ENCODE results near the gene B3GAT3. TPM values are rescaled to one million over a fixed set of nuclear protein-coding genes. Genes with fewer than 3 reads are reported as not detected.

Gene B3GAT3
- total RNA-seq, 1 donor from 2014 or later: 56.6 TPM

DNA sequence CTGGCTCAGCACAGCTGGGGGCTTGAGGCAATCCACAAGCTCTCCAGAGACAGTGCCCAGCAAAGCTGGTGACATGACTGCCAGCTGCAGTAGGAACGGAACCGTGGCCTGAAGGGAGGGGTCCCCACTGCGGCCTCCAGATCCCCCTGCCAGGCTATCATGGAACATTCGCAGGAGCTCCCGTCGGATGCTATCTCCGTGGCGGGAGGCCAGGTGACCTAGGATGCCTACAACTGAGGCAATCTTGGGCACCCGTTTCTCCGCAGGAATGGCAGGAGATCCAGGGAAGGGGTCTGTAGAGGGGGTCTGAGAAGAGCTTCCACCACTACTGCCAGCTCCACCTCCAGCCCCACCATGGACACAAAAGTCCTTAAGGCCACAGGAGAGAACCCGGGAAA lies 27.2 kb upstream of the B3GAT3 start:
- TF ChIP-seq, protein P1, sequence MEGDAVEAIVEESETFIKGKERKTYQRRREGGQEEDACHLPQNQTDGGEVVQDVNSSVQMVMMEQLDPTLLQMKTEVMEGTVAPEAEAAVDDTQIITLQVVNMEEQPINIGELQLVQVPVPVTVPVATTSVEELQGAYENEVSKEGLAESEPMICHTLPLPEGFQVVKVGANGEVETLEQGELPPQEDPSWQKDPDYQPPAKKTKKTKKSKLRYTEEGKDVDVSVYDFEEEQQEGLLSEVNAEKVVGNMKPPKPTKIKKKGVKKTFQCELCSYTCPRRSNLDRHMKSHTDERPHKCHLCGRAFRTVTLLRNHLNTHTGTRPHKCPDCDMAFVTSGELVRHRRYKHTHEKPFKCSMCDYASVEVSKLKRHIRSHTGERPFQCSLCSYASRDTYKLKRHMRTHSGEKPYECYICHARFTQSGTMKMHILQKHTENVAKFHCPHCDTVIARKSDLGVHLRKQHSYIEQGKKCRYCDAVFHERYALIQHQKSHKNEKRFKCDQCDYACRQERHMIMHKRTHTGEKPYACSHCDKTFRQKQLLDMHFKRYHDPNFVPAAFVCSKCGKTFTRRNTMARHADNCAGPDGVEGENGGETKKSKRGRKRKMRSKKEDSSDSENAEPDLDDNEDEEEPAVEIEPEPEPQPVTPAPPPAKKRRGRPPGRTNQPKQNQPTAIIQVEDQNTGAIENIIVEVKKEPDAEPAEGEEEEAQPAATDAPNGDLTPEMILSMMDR (IDR thresholded peaks at IDR 0.05): no peak
- no peaks in the 10 kb centered on the region for H3K9me3 Mint-ChIP-seq
- POLR2A ChIA-PET: interaction anchor here (0.5 to 5.8 kb wide), 6 partner anchors 16 to 183 kb away, joined by 3 to 130 read pairs (median 10); partner anchors contain the start of genes C11orf98, CSKMT, LBHD1 and STX5
- no peak overlapping the region for H3K4me3 Mint-ChIP-seq
- CTCF ChIA-PET: interaction anchor here (1.2 kb wide), 1 partner anchor 26 kb away, joined by 3 read pairs; no protein-coding TSS in a partner anchor
- peaks cover 34% of the 10 kb centered on the region for H3K36me3 Mint-ChIP-seq (ENCODE audit: low read depth)
- H3K27ac Mint-ChIP-seq: no peak overlapping the region
- no peak for DNase-seq
- intact Hi-C loops (cut with micrococcal nuclease): no loop called here
- H3K27me3 Mint-ChIP-seq: no peaks in the 10 kb centered on the region
- peaks cover 46% of the 10 kb centered on the region for H3K4me1 Mint-ChIP-seq
- no peak for ATAC-seq (ENCODE audit: low read depth)

GRCh38 chr11:62648185-62648966 lies 26.6 kb upstream of the B3GAT3 start:
- no peaks in the 10 kb centered on the region for H3K9me3 Mint-ChIP-seq
- ATAC-seq (ENCODE audit: low read depth): no peak

DNA sequence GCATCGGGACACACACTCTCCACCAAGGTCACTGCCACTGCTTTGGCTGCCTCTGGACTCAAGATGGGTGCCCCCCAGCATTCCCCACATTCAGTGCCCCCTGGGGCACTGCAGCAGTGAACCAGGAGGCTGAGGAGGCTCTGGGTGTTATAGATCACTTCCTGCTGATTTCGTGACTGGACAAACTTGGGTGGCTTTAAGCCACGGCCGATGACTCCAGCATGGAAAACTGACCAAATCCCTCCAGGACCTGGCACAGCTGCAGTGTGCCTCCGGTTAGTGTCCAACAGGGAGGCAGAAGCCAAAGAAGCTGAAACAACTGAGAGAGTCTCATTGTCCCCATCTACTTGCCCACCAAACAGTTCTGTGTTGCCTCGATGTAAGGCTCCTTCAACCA lies 25.8 kb upstream of the B3GAT3 start:
- no peak overlapping the region for H3K4me3 Mint-ChIP-seq
- no peak overlapping the region for H3K27ac Mint-ChIP-seq
- TF ChIP-seq, protein P1 (IDR thresholded peaks at IDR 0.05): no peak
- DNase-seq: no peak
- no peaks in the 10 kb centered on the region for H3K9me3 Mint-ChIP-seq
- intact Hi-C loops (cut with micrococcal nuclease): loop anchor here (2.0 kb wide), 2 partner anchors 17 to 35 kb away; partner anchors contain the start of genes C11orf98, CSKMT, EML3 and ROM1
- no peaks in the 10 kb centered on the region for H3K27me3 Mint-ChIP-seq
- H3K36me3 Mint-ChIP-seq (ENCODE audit: low read depth): peaks cover 38% of the 10 kb centered on the region
- CTCF ChIA-PET: no interaction called here
- ATAC-seq (ENCODE audit: low read depth): no peak
- peaks cover 39% of the 10 kb centered on the region for H3K4me1 Mint-ChIP-seq
- POLR2A ChIA-PET: interaction anchor here (0.6 to 5.8 kb wide), 7 partner anchors 10 to 203 kb away, joined by 3 to 130 read pairs (median 9); partner anchors contain the start of genes C11orf98, CSKMT, LBHD1 and TUT1

More at GRCh38 chr11:62648185-62648966, 26.6 kb upstream of the B3GAT3 start:
- Mint-ChIP-seq H3K27ac (no peak overlapping the region), H3K4me1 (peaks cover 43% of the 10 kb centered on the region), H3K4me3 (no peak overlapping the region), H3K27me3 (no peaks in the 10 kb centered on the region), H3K36me3 (ENCODE audit: low read depth) (peaks cover 34% of the 10 kb centered on the region)
- CTCF ChIA-PET: interaction anchor here (1.2 kb wide), 1 partner anchor 27 kb away, joined by 3 read pairs; no protein-coding TSS in a partner anchor
- intact Hi-C loops (cut with micrococcal nuclease): no loop called here
- TF ChIP-seq, protein P1 (IDR thresholded peaks at IDR 0.05): no peak
- POLR2A ChIA-PET: interaction anchor here (0.6 to 5.8 kb wide), 8 partner anchors 10 to 203 kb away, joined by 3 to 130 read pairs (median 9); partner anchors contain the start of genes C11orf98, CSKMT, LBHD1 and STX5
- no peak for DNase-seq

GRCh38 chr11:62646825-62647608 lies 25.2 kb upstream of the B3GAT3 start:
- Mint-ChIP-seq H3K27ac (peak overlapping the region; percentile 86), H3K4me1 (peaks cover 34% of the 10 kb centered on the region), H3K36me3 (ENCODE audit: low read depth) (peaks cover 36% of the 10 kb centered on the region), H3K9me3 (no peaks in the 10 kb centered on the region), H3K27me3 (no peaks in the 10 kb centered on the region), H3K4me3 (peak overlapping the region; percentile 93)
- TF ChIP-seq, protein P1 (IDR thresholded peaks at IDR 0.05): no peak
- CTCF ChIA-PET: interaction anchor here (0.9 to 1.4 kb wide), 3 partner anchors 9 to 222 kb away, joined by 3 read pairs; no protein-coding TSS in a partner anchor
- intact Hi-C loops (cut with micrococcal nuclease): loop anchor here (1.0 to 2.0 kb wide), 8 partner anchors 18 to 209 kb away; partner anchors contain the start of genes C11orf98, CSKMT, EML3 and HNRNPUL2
- POLR2A ChIA-PET: interaction anchor here (0.5 to 5.8 kb wide), 32 partner anchors 10 to 1242 kb away, joined by 3 to 130 read pairs (median 6); partner anchors contain the start of genes AHNAK, B3GAT3, C11orf98 and CSKMT
- DNase-seq (no peak), ATAC-seq (ENCODE audit: low read depth) (no peak)

All from activated B cell treated with CpG ODN at 0.5 μM for 24 hours (primary cell).